MG63 (cell line): ENCODE data around the gene FHL2. TPM values are rescaled to one million over a fixed set of nuclear protein-coding genes. Genes with fewer than 3 reads are reported as not detected.

Experiments used
- DNase-seq: peaks from one replicate; pipeline ENCODE4 v3.0.0-alpha.2; 2020
- H3K27me3 ChIP-seq: fragments of 250-450 bp; sonication (Bioruptor Pico); 2 replicates; pipeline ENCODE4 v1.5.1; 2020; ENCODE audit warnings: mild to moderate bottlenecking, moderate library complexity
- H3K36me3 ChIP-seq: fragments of 250-450 bp; sonication (Bioruptor Pico); 2 replicates; pipeline ENCODE4 v1.5.1; 2020; ENCODE audit warnings: mild to moderate bottlenecking, moderate library complexity
- H3K4me3 ChIP-seq: fragments of 250-450 bp; sonication (Bioruptor Pico); 2 replicates; pipeline ENCODE4 v1.5.1; 2020; ENCODE audit warnings: mild to moderate bottlenecking, moderate library complexity
- H3K9me3 ChIP-seq: fragments of 250-450 bp; sonication (Bioruptor Pico); 2 replicates; pipeline ENCODE4 v1.5.1; 2020; ENCODE audit warnings: mild to moderate bottlenecking, moderate library complexity
- total RNA-seq: library from RNA; depleted of rRNA; stranded (reverse); fragments of >200 nt; shearing (Covaris generic); gene quantifications from 2 replicates; pipeline ENCODE4 v1.2.3, GENCODE V29; 2014; ENCODE audit warnings: low replicate concordance

The FHL2 gene
- total RNA-seq, 1 experiment from 2014 or later: 245 TPM

- Histone ChIP-seq H3K9me3 (no peaks in the 10 kb centered on the region), H3K27me3 (no peaks in the 10 kb centered on the region), H3K4me3 (no peak overlapping the region), H3K36me3 (no peaks in the 10 kb centered on the region)
- peak; percentile 94 for DNase-seq
Measured at GRCh38 chr2:105406221-105406620, 7.4 kb upstream of the FHL2 start.

- H3K27me3 ChIP-seq: no peaks in the 10 kb centered on the region
- H3K4me3 ChIP-seq: no peak overlapping the region
- DNase-seq: peak; percentile 79
- no peaks in the 10 kb centered on the region for H3K36me3 ChIP-seq
- H3K9me3 ChIP-seq: no peaks in the 10 kb centered on the region
Measured at GRCh38 chr2:105405291-105405690, 6.4 kb upstream of the FHL2 start.

- DNase-seq: no peak
- H3K27me3 ChIP-seq: no peaks in the 10 kb centered on the region
Measured at GRCh38 chr2:105404736-105405135, 5.9 kb upstream of the FHL2 start.

GRCh38 chr2:105403783-105404698 lies 5.2 kb upstream of the FHL2 start:
- DNase-seq: peak; percentile 97
- Histone ChIP-seq H3K4me3 (no peak overlapping the region), H3K9me3 (no peaks in the 10 kb centered on the region), H3K27me3 (no peaks in the 10 kb centered on the region), H3K36me3 (no peaks in the 10 kb centered on the region)

More at GRCh38 chr2:105404736-105405135, 5.9 kb upstream of the FHL2 start:
- Histone ChIP-seq H3K9me3 (no peaks in the 10 kb centered on the region), H3K4me3 (no peak overlapping the region), H3K36me3 (no peaks in the 10 kb centered on the region)

GRCh38 chr2:105403241-105403782 lies 4.5 kb upstream of the FHL2 start:
- H3K4me3 ChIP-seq: no peak overlapping the region
- no peaks in the 10 kb centered on the region for H3K27me3 ChIP-seq
- no peak for DNase-seq
- H3K9me3 ChIP-seq: no peaks in the 10 kb centered on the region
- H3K36me3 ChIP-seq: peaks cover 3% of the 10 kb centered on the region

- no peaks in the 10 kb centered on the region for H3K9me3 ChIP-seq
- H3K4me3 ChIP-seq: no peak overlapping the region
- peaks cover 8% of the 10 kb centered on the region for H3K36me3 ChIP-seq
- DNase-seq: no peak
- H3K27me3 ChIP-seq: no peaks in the 10 kb centered on the region
Measured at GRCh38 chr2:105402809-105403208, 4.0 kb upstream of the FHL2 start.

GRCh38 chr2:105401867-105402266 lies 3.0 kb upstream of the FHL2 start:
- Histone ChIP-seq H3K9me3 (no peaks in the 10 kb centered on the region), H3K36me3 (peaks cover 17% of the 10 kb centered on the region), H3K4me3 (no peak overlapping the region), H3K27me3 (no peaks in the 10 kb centered on the region)
- no peak for DNase-seq

GRCh38 chr2:105400138-105400540 lies 1.3 kb upstream of the FHL2 start:
- DNase-seq: no peak
- no peak overlapping the region for H3K4me3 ChIP-seq
- H3K9me3 ChIP-seq: no peaks in the 10 kb centered on the region
- H3K36me3 ChIP-seq: peaks cover 31% of the 10 kb centered on the region
- H3K27me3 ChIP-seq: no peaks in the 10 kb centered on the region

GRCh38 chr2:105399207-105399861 lies 483 bp upstream of the FHL2 start:
- no peaks in the 10 kb centered on the region for H3K27me3 ChIP-seq
- H3K4me3 ChIP-seq: peak overlapping the region; percentile 96
- H3K9me3 ChIP-seq: no peaks in the 10 kb centered on the region
- H3K36me3 ChIP-seq: peaks cover 39% of the 10 kb centered on the region
- DNase-seq: no peak

- H3K9me3 ChIP-seq: no peaks in the 10 kb centered on the region
- H3K36me3 ChIP-seq: peaks cover 53% of the 10 kb centered on the region
- no peaks in the 10 kb centered on the region for H3K27me3 ChIP-seq
- no peak for DNase-seq
- H3K4me3 ChIP-seq: peak overlapping the region; percentile 96
Measured at GRCh38 chr2:105397953-105398335, 907 bp downstream of the FHL2 start.

- H3K9me3 ChIP-seq: no peaks in the 10 kb centered on the region
- H3K36me3 ChIP-seq: peaks cover 59% of the 10 kb centered on the region
- H3K4me3 ChIP-seq: peak overlapping the region; percentile 96
- no peak for DNase-seq
- H3K27me3 ChIP-seq: no peaks in the 10 kb centered on the region
Measured at GRCh38 chr2:105397025-105397722, 1.7 kb downstream of the FHL2 start.

- no peaks in the 10 kb centered on the region for H3K27me3 ChIP-seq
- peak overlapping the region; percentile 96 for H3K4me3 ChIP-seq
- no peaks in the 10 kb centered on the region for H3K9me3 ChIP-seq
- peak; percentile 96 for DNase-seq
- peaks cover 67% of the 10 kb centered on the region for H3K36me3 ChIP-seq
Measured at GRCh38 chr2:105396254-105397024, 2.4 kb downstream of the FHL2 start.

- H3K36me3 ChIP-seq: peaks cover 73% of the 10 kb centered on the region
- peak overlapping the region; percentile 96 for H3K4me3 ChIP-seq
- no peaks in the 10 kb centered on the region for H3K27me3 ChIP-seq
- DNase-seq: no peak
- no peaks in the 10 kb centered on the region for H3K9me3 ChIP-seq
Measured at GRCh38 chr2:105395691-105396090, 3.2 kb downstream of the FHL2 start.

- Histone ChIP-seq H3K36me3 (peaks cover 78% of the 10 kb centered on the region), H3K27me3 (no peaks in the 10 kb centered on the region), H3K4me3 (peak overlapping the region; percentile 96), H3K9me3 (no peaks in the 10 kb centered on the region)
- DNase-seq: no peak
Measured at GRCh38 chr2:105394951-105395611, 3.8 kb downstream of the FHL2 start.

GRCh38 chr2:105393373-105394055 lies 5.3 kb downstream of the FHL2 start:
- peaks cover 83% of the 10 kb centered on the region for H3K36me3 ChIP-seq
- DNase-seq: no peak
- H3K4me3 ChIP-seq: no peak overlapping the region

More at GRCh38 chr2:105393373-105394055, 5.3 kb downstream of the FHL2 start:
- no peaks in the 10 kb centered on the region for H3K9me3 ChIP-seq
- no peaks in the 10 kb centered on the region for H3K27me3 ChIP-seq
